Endothelial cell of umbilical vein (primary cell): ENCODE data around the gene TEX54.

ENCODE experiments used
- EZH2 ChIP-seq: IDR thresholded peaks from 2 replicates; pipeline ENCODE4 v1.6.1; 2012; ENCODE audit warnings: borderline replicate concordance, low read depth, mild to moderate bottlenecking, moderate library complexity, low read length, inconsistent platforms; ENCODE audit not compliant: severe bottlenecking
- FOS ChIP-seq: IDR thresholded peaks from 2 replicates; pipeline ENCODE4 v1.6.1; 2011; ENCODE audit warnings: mild to moderate bottlenecking, low read length, moderate library complexity, borderline replicate concordance; ENCODE audit not compliant: insufficient read depth
- JUN ChIP-seq: IDR thresholded peaks from 2 replicates; pipeline ENCODE4 v1.6.1; 2011; ENCODE audit warnings: borderline replicate concordance, low read depth; ENCODE audit not compliant: insufficient read length, insufficient read depth
- POLR2A ChIP-seq: IDR thresholded peaks from 2 replicates; pipeline ENCODE4 v1.6.1; 2012; ENCODE audit warnings: low read depth, mild to moderate bottlenecking, control low read depth, low read length
- POLR2AphosphoS5 ChIP-seq: IDR thresholded peaks from 2 replicates; pipeline ENCODE4 v1.6.1; 2012; ENCODE audit warnings: low read depth, mild to moderate bottlenecking, control low read depth, low read length, moderate library complexity; ENCODE audit not compliant: insufficient read depth
- TF ChIP-seq, protein P1 (sequence below), 2 donors: IDR thresholded peaks; 1 replicate in 1 of 2; 2 replicates in 1 of 2; pipeline ENCODE4 v1.5.1; 2011; ENCODE audit warnings: low read length in 2 of 2, mild to moderate bottlenecking in 2 of 2, moderate library complexity in 2 of 2, control low read depth in 1 of 2, inconsistent platforms in 1 of 2, low read depth in 1 of 2; ENCODE audit not compliant: insufficient read depth in 1 of 2; ENCODE audit errors: extremely low read depth in 1 of 2
- TF ChIP-seq, protein P2 (sequence below): IDR thresholded peaks from 2 replicates; pipeline ENCODE4 v1.6.1; 2011; ENCODE audit not compliant: insufficient read depth, insufficient read length

DNA sequence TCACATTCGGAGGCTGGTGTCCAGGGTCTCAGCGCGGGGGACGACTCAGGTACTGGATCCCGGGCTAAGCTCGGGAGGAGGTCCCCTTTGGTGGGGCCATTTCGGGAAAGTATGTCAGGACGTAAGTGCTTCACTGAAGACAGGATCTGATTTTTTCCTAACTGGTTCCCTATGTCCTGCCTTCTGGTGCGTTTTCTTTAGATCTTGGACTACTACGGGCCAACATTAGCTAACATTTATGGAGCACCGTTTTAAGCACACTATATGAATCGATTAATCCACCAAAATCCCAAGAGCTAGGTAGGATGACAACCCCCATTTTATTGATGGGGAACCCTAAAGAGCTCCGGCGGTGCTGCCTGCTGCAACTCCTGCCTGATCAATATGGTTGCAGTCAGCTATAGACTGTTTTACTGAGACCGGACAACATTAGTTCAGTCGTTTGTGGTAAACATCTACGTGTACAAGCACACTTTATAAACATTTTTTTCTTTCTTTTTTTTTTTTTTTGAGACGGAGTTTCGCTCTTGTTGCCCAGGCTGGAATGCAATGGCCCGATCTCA lies 23.8 kb upstream of the TEX54 start:
- TF ChIP-seq, protein P1, sequence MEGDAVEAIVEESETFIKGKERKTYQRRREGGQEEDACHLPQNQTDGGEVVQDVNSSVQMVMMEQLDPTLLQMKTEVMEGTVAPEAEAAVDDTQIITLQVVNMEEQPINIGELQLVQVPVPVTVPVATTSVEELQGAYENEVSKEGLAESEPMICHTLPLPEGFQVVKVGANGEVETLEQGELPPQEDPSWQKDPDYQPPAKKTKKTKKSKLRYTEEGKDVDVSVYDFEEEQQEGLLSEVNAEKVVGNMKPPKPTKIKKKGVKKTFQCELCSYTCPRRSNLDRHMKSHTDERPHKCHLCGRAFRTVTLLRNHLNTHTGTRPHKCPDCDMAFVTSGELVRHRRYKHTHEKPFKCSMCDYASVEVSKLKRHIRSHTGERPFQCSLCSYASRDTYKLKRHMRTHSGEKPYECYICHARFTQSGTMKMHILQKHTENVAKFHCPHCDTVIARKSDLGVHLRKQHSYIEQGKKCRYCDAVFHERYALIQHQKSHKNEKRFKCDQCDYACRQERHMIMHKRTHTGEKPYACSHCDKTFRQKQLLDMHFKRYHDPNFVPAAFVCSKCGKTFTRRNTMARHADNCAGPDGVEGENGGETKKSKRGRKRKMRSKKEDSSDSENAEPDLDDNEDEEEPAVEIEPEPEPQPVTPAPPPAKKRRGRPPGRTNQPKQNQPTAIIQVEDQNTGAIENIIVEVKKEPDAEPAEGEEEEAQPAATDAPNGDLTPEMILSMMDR (IDR thresholded peaks at IDR 0.05; ENCODE audit: extremely low read depth in 1 of 2, insufficient read depth in 1 of 2, low read depth in 1 of 2, low read length in 2 of 2) = no peak
- no peak for TF ChIP-seq POLR2AphosphoS5
- no peak for TF ChIP-seq POLR2A
- TF ChIP-seq, protein P2, sequence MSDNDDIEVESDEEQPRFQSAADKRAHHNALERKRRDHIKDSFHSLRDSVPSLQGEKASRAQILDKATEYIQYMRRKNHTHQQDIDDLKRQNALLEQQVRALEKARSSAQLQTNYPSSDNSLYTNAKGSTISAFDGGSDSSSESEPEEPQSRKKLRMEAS = no peak
- no peak for TF ChIP-seq FOS
- no peak for TF ChIP-seq JUN
- no peak for TF ChIP-seq EZH2
